Central memory CD4-positive, alpha-beta T cell (primary cell): ENCODE data around the gene TAX1BP3.

ENCODE experiments used
- DNase-seq: peaks from one replicate; pipeline ENCODE4 v3.0.0; 2022

Gene TAX1BP3

GRCh38 chr17:3688027-3688553 lies 19.7 kb upstream of the TAX1BP3 start:
- DNase-seq = no peak

DNA sequence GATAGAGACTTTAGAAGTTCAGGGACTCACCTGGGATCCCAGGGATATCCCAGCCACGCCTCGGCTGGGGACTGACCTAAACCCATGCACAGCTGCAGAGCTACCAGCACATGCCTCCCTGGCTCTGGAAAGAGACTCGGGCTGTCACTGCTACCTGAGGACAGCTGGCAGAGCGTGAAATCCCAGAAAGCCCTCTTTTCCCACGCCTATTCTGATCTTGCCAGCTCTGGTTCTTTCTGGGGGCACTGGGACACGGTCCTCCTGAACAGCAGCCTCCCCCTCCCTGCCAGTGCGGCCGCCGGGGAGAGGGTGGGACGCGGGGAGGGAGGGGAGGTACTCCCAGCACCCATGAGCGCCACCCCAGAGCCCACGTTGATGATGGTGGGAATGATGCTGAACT lies 16.8 kb upstream of the TAX1BP3 start:
- DNase-seq = no peak

GRCh38 chr17:3683054-3683511 lies 14.7 kb upstream of the TAX1BP3 start:
- peak; percentile 48 for DNase-seq

- DNase-seq = no peak
Observed at GRCh38 chr17:3682033-3682432, 13.7 kb upstream of the TAX1BP3 start.

DNA sequence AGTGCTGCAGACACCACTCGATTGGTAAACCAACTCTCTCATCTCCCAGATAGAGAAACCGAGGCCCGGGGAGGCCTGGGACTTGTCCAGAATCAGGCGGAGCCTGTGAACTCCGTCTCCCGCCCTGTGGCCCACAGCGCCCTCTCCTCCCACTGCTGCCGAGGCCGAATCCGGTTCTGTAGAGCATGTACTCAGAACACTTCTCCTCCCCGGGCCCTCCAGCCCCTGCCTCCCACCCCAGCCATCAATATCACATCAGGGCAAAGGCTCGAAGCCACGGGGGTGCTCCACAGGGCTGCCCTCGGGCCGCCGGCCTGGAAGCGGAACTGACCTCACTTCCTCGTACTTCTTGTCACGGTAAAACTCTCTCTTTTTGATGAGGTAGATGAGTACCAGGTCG lies 13.2 kb upstream of the TAX1BP3 start:
- no peak for DNase-seq

GRCh38 chr17:3681057-3681456 lies 12.7 kb upstream of the TAX1BP3 start:
- no peak for DNase-seq

DNA sequence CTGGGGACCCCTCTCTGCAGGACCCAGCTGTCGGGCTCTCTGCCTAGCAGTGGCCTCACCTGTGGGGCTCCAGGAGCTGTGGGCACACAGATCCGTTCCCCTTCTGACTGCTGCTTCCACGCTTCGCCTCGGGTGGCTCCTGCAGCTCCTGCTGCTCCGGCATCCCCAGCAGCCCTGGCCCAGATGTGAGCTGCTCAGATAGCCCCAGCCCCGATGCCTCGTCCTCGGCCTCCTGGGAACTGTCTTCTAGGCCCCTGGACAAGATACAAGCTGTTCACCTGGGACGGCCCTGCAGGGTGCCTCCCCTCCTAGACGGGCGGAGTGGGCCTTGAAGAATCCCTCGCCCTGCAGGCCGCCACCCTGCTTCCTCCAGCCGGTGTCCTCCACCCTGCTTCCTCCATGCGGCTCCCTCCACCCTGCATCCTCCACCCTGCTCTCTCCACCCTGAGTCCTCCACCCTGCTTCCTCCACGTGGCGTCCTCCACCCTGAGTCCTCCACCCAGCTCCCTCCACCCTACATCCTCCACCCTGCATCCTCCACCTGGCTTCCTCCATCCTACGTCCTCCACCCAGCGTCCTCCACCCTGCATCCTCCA lies 11.3 kb upstream of the TAX1BP3 start:
- no peak for DNase-seq

- no peak for DNase-seq
Observed at GRCh38 chr17:3678821-3679530, 10.6 kb upstream of the TAX1BP3 start.

GRCh38 chr17:3678095-3678820 lies 9.9 kb upstream of the TAX1BP3 start:
- DNase-seq = no peak

DNA sequence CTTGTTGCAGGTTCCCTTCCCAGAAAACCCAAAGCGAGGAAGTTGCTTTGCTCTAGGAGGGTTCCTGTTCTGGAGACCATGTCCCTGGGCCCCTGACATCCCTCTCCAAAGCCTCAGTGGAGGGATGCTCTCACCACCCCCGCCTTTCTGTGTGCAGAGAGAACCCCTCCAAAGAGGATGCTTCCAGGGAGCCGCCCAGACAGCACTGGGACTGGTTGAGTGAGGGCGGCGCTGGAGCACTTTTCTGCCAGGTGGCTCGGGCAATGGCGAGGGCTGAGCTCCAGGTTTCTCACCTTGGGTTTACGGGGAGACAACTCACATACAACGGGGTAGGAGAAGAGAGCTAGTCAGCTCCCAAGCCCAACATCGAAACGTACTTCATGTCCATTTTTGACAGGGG lies 7.5 kb upstream of the TAX1BP3 start:
- DNase-seq = no peak

GRCh38 chr17:3672571-3672970 lies 4.2 kb upstream of the TAX1BP3 start:
- DNase-seq = no peak

DNA sequence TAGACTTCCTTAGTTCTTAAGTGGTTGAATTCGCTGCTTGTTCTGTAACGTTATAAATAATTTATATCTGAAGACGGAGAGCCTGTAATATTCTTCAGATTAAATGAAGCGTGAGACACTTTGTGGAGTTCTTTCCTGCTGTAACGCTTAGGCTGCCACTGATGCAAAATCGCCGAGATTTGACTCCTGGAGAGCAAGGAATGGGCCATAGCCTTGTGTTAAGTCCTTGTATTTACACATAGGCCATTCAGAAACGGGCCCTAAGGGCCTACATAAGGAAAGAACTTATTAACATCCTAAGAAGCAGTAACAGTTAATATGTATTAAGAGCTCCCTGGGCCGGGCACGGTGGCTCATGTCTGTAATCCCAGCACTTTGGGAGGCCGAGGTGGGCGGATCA lies 1.2 kb upstream of the TAX1BP3 start:
- DNase-seq = no peak

GRCh38 chr17:3669085-3669347 lies 638 bp upstream of the TAX1BP3 start:
- no peak for DNase-seq

DNA sequence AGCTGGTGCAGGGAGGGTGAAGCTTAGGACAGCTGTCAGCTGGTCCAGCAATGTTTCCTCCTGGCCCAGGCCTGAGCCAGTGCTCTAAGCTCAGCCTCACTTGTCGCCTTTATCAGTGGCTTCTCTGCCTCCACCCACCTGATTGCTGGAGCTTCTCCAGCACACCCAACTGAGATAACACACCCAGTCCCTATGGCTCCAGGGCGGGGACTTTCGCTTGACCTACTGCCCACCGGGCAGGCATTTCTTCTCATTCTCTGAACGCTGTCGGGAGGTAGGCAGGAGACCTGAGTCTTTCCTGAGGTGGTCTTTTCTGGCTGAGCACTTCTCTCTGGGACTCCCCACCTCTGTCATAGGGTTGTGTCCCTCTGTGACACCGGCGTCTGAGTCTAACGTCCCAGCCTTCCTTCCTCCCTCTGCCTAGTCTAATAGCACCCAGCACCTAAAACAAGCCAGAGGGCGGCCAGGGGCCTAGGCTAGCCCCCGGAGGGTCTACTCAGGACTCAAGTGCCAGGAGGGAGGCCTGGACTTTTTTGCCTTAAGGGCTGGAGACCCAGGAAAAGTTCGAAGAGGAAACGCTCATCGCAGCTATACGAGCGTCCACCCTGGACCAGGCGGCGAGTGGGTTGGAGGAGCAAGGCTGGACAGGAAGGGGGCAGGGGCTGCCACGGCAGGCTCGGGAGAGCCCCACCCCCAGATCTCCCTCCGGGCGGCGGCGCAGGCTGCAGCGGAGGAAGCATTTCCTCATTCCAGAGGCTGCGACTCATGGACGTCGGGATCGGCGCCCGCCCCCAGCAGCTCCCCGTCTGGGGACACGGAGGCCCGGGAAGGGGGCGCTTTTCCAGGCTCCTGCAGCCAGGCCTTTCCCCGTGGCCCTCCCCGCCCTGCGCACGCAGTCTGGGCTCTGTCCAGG lies 756 bp downstream of the TAX1BP3 start:
- DNase-seq = peak; percentile 3

DNA sequence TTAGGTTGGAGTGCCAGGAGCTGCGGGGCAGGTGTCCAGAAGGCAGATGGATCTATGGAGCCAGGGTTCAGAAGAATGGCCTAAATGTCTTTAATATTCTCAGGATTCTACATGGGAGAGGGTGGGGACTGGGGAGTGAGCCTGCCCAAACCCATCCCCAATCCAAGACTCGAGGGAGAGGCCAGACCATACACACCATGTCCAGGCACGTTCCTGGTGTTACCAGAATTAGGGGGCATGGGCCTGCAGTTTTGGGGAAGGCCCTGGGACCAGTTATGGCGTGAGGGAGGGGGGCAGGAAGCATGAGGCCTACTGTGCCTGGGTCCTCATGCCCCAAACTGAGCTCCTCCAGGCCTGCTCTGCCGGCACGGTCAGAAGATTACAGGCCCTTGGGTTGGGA lies 1.9 kb downstream of the TAX1BP3 start:
- no peak for DNase-seq

- no peak for DNase-seq
Observed at GRCh38 chr17:3665834-3666233, 2.5 kb downstream of the TAX1BP3 start.

GRCh38 chr17:3663102-3664011 lies 5.0 kb downstream of the TAX1BP3 start:
- no peak for DNase-seq

- no peak for DNase-seq
Observed at GRCh38 chr17:3660311-3660891, 8.0 kb downstream of the TAX1BP3 start.

GRCh38 chr17:3659541-3660111 lies 8.8 kb downstream of the TAX1BP3 start:
- no peak for DNase-seq

GRCh38 chr17:3658784-3659449 lies 9.5 kb downstream of the TAX1BP3 start:
- no peak for DNase-seq
